ENCODE results near the gene CATSPERD.

- TF ChIP-seq REST (IDR thresholded peaks at IDR 0.05; ENCODE audit: insufficient read depth in 1 of 2, low read depth in 2 of 2, low read length in 2 of 2) (no peak), TAF1 (IDR thresholded peaks at IDR 0.05; ENCODE audit: borderline replicate concordance, insufficient read depth, low read length) (no peak), POLR2AphosphoS5 (IDR thresholded peaks at IDR 0.05; ENCODE audit: low read depth, low read length) (no peak)
These were observed 106.3 kb downstream of the CATSPERD start for GRCh38 chr19:5826531-5827341.
